HepG2 (cell line): ENCODE measurements around the gene PTPRU.

Source experiments
- ARID3A ChIP-seq: IDR thresholded peaks from 2 replicates; pipeline ENCODE4 v1.6.1; 2012; ENCODE audit warnings: low read depth, low read length, improper control_type of control experiment
- ATF7 ChIP-seq, 2 experiments: fragments of 450-650 bp in 1 of 2; sonication (generic) in 1 of 2; formaldehyde crosslinking in 1 of 2; IDR thresholded peaks; 2 replicates each; pipeline versions ENCODE4 v1.4.0 to v1.6.1; 2016 to 2020; ENCODE audit warnings: antibody characterized with exemption in 1 of 2, mild to moderate bottlenecking in 1 of 2, missing genetic modification reagents in 1 of 2
- BRCA1 ChIP-seq: sonication (generic); formaldehyde crosslinking; IDR thresholded peaks from 2 replicates; pipeline ENCODE4 v1.4.0; 2020; ENCODE audit warnings: missing genetic modification reagents
- MXI1 ChIP-seq: IDR thresholded peaks from 3 replicates; pipeline ENCODE4 v1.6.1; 2012; ENCODE audit warnings: low read depth, low read length, inconsistent platforms, borderline replicate concordance
- SETDB1 ChIP-seq: sonication (generic); formaldehyde crosslinking; IDR thresholded peaks from 2 replicates; pipeline ENCODE4 v1.5.1; 2020; ENCODE audit warnings: missing genetic modification reagents, mild to moderate bottlenecking, borderline replicate concordance
- STAG1 ChIP-seq: sonication (generic); formaldehyde crosslinking; IDR thresholded peaks from 2 replicates; pipeline ENCODE4 v1.4.0; 2020; ENCODE audit warnings: missing genetic modification reagents
- ZBTB2 ChIP-seq: sonication (generic); formaldehyde crosslinking; IDR thresholded peaks from 2 replicates; pipeline ENCODE4 v1.8.0; 2022; ENCODE audit warnings: low read depth, missing genetic modification reagents
- ZNF350 ChIP-seq: sonication (generic); formaldehyde crosslinking; IDR thresholded peaks from 2 replicates; pipeline ENCODE4 v1.4.0; 2020; ENCODE audit warnings: mild to moderate bottlenecking, low read depth, missing genetic modification reagents, borderline replicate concordance
- ZNF510 ChIP-seq: sonication (generic); formaldehyde crosslinking; IDR thresholded peaks from 2 replicates; pipeline ENCODE4 v1.4.0; 2020; ENCODE audit warnings: low read depth, mild to moderate bottlenecking, missing genetic modification reagents

- TF ChIP-seq BRCA1 (CRISPR knock-in tag) (no peak), ARID3A (no peak), MXI1 (no peak), ZBTB2 (CRISPR knock-in tag) (no peak), ZNF350 (no peak), ATF7 (IDR thresholded peaks at IDR 0.05) (no peak), ATF7 (CRISPR knock-in tag; IDR thresholded peaks at IDR 0.05) (no peak), STAG1 (CRISPR knock-in tag) (no peak), ZNF510 (CRISPR knock-in tag) (no peak), SETDB1 (CRISPR knock-in tag) (no peak)
Measured at GRCh38 chr1:29255134-29255666, 18.9 kb downstream of the PTPRU start.
